GM18498 (cell line): ENCODE measurements around the gene PCDH15.
"Not testable (repeated sequence)": the region's sequence is repeated elsewhere in the genome, so short reads cannot be mapped to it uniquely, and the experiment has no call there.

Source experiments
- ATAC-seq: cut with Tn5 transposase; IDR thresholded peaks from one replicate; pipeline ENCODE4 v1.9.1; 2021; ENCODE audit warnings: mild to moderate bottlenecking, moderate library complexity; ENCODE audit not compliant: unreplicated experiment

Gene PCDH15

DNA sequence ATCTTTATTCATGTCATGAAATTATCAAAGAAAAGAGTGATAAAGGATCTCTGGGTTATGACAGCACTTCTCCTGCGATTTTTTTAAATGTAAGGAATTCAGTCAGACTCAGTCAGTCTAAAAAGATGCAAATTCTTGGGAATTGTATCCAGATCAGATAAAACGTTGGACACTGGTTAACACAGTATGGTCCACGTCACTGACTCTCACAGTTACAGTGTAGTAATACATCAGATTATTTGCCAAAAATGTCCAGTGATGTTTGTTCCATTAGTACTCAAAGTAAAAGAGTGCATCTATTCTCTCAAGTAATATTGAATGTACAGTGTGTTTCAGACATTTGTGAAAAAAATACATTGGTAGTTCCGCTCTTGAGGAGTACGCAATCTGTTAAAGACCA is 224.5 kb downstream of the PCDH15 start:
- ATAC-seq = no peak

DNA sequence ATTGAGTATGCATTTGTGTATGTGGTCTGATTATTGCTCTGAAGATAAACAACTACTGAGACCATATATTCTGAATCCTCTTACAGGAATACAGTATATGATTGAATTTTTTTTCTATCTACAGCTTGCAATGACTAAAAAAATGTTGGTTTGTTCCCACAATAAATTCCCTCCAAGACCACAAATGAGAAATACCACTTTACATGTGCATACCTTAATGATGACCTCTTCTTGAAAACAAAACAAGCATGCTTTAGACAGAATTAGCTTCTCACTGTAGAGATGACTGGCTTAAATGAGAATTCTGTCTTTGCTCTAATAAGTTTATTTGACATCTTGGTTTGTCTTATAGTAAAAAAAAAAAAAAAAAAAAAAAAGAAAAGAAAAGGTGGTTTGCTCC is 241.5 kb downstream of the PCDH15 start:
- ATAC-seq = no peak

DNA sequence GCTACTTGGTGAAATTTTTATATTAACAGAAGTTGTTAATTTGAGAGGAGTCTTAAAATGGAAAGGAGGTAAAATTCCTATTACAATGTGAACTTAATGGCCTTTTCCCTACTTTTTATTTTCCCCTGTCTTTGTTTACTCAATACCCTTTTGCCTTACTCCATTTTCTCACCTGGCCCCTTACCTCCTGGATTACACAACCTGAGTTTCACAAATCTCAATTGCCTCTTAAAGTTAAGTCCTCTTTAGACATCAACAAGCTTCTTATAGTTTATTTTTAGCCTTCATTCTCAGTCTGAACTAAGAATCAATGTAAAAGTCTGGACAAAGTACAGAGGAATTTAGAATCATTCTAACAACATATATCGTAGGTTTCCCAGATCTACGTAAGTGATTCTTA is 247.0 kb downstream of the PCDH15 start:
- no peak for ATAC-seq

DNA sequence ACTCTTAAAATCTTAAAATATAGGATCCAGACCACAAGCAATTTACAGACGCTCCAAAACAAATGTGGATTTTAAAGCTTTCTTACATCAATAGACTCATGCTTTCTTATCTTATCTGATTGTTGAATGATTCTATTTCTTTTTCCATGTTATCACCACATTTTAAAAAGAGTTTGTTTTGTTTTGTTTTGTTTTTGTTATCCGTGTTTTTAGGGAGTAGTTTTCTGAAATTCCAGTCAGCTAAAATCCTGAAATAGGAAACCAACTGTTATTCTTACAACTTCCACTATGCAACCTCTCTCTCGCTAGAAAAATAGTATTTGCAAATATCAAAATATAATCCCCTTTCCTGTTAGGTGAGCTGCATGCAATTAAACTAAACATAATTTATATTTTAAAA is 251.0 kb downstream of the PCDH15 start:
- ATAC-seq = no peak

DNA sequence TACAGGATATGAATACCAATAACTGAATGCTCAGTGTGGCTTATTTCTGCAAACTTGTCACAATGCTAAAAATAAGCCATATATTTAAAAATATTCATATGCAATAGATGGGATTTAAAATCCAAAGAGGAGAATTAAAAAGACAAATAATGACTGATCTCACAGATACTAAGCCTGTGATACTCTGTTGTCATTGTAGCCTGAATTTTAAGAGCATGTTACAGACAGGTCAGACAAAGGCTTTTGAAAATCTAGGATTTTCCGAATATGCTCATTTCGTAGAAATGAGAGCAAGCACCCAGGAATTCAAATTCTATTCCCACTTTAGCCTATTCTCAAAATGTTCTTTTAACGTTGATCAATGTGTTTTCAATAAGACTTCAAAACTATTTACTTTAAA is 269.7 kb downstream of the PCDH15 start:
- no peak for ATAC-seq

DNA sequence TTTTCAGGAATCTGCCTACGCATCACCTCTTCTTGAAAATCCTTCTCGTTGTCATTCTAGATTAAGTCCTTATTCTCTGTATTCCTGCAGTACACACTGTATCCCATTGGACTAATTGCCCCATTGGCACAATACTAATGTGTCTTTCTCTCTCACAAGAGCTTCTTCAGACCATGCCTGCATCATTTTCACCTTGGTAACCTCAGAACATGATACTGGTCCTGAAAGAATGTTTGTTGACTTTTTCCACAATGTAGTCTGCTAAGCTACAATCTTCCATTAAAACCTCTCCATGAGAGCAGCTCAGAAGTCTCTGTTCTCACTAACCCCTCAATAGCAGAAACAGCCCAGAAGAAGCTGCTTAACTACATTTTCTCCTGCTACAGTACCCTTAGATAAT is 270.7 kb downstream of the PCDH15 start:
- no peak for ATAC-seq

DNA sequence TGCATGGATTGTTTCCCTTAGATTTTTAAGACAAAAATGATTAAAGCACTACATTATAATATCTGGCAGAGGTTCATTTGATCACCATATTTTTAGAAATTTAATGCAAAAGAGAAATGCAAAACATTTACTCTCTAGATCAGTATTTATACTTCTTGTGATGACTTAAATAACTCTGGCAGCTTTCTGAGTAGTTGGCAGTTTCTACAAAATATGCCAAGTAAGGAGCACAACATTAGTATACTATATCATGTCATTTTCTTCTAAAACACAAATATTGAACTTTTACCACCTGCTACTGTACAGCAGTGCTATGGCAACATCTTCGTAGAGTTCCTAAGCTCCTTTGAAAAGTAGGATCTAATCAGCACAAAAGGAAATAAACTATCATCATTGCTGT is 275.2 kb downstream of the PCDH15 start:
- ATAC-seq = no peak

DNA sequence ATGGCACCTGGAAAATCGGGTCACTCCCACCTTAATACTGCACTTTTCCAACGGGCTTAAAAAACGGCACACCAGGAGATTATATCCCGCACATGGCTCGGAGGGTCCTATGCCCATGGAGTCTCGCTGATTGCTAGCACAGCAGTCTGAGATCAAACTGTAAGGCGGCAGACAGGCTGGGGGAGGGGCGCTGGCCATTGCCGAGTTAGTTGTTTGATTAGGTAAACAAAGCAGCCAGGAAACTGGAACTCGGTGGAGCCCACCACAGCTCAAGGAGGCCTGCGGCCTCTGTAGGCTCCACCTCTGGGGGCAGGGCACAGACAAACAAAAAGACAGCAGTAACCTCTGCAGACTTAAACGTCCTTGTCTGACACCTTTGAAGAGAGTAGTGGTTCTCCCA is 285.8 kb downstream of the PCDH15 start:
- not testable (repeated sequence) for ATAC-seq

DNA sequence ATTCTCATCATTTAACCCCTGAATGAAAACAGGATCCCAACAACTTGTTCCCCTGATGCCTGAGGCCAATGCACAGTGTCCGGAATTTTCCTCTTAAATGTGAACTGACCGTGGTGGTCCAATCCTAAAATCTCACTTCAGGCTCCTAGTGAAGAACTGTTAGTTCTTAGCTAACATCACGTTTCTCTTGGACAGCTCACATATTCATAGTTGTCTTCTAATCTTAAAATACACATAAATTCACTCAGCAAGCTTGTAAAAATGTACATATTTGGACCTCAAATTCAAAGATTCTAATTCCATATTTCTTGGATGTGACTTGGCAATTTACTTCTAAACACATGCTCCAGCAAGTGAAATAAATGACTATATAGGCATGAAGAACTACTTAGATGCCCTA is 297.2 kb downstream of the PCDH15 start:
- ATAC-seq = no peak

DNA sequence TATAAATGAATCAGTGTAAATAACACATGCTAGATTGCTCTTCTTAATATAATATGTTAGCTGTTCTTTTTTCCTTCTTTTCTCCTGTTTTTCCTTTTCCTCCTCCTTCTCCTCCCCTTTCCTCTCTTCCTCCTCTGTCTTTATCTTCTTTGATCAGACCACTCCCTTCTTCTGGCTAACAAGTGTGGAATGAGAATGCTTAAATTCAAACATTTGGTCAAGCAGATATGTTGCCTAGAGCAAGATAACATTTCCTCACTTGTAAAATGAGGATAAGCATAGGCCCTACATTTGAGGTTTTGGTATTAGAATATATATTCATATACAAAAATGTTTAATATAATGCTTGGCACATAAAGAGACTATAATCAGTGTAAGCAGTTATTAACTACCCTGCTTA is 299.1 kb downstream of the PCDH15 start:
- no peak for ATAC-seq

DNA sequence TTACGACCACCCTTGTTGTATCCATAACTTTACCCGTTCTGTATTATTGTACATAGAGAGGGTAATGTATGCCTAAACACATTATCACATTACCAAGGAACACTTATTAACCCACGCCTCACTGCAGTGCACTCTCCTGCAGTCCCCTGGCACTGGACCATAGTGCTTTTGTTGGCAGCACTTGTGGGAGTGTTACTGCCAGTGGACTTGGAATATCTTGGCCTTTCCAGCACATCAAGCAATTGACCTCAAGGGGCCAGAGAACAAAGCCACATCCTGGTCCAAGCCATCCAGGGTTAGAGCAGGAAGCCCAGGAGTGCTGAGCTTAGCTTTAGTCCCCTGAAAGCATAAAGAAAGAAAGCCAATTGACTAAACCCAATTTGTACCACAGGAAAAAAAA is 304.2 kb downstream of the PCDH15 start:
- ATAC-seq = no peak

DNA sequence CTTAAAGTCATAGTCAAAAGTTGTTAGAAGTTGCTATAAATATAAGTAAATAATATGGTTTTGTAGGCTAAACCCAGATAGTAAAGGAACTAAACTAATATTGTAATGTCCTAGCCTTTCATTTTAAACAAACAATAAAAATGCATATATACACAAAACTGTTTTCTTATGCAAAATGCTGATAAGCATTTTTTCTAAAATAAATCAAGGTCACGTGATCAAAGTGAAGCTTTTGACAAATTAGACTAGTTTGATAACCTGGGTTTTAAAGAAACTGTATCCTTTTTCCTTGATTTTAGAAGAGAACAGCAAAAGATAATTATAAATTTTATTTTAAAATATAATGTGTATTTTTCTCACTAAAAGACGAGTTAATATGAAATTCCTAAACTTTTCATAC is 313.3 kb downstream of the PCDH15 start:
- ATAC-seq = no peak

DNA sequence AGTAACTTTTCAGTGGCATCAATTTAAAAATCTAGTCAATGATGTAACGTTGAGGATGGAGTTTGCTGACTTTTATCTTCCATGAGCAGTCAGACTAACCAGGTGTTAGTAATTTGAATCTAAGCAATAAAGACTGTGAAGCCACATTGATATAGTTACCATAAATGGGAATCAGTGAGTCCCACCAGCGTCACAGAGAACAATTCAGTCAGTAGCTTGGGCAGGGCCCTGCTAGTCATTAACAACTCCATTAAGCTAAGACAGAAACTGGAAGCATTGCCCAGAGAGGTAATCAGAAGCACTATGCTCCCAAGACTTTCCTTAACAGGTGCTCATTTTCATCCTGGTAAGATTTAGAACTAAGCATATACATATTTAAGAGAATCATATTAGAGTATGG is 315.1 kb downstream of the PCDH15 start:
- ATAC-seq = no peak

DNA sequence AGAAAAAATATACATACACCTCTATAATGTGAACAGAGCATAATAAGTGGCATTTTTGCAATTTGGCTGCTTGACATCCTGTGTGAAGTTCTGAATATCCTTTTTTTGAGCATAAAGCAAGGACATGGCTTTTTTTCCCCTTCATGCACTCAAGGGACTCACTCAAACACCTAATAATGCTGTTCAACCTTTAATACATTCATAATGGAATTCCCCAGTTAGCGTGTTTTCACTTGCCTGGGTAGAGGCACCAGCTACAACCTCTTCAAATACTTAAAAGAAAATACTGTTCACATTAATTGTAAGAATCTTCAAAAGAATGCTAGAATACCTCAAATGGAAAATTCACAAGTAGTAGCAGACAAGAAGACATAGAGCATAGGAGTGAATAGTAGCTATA is 316.8 kb downstream of the PCDH15 start:
- ATAC-seq = no peak

DNA sequence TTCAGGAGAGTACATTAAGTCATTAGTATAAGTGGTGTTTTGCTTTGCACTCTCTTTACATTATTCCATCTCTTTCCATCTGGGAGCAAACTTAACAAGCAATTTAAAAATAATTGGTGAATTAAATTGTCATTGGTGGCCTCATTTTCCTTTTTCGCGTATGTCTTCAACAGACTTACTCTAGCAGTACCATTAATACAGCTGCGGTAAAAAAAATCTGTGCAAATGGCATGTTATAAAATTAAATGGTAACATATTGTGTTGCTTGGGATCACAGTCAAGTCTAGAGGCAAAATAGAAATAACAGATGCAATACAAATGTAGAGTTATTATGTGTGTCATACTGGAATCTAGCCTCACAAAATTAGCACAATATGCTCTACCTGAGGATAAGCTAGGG is 322.4 kb downstream of the PCDH15 start:
- ATAC-seq = no peak

DNA sequence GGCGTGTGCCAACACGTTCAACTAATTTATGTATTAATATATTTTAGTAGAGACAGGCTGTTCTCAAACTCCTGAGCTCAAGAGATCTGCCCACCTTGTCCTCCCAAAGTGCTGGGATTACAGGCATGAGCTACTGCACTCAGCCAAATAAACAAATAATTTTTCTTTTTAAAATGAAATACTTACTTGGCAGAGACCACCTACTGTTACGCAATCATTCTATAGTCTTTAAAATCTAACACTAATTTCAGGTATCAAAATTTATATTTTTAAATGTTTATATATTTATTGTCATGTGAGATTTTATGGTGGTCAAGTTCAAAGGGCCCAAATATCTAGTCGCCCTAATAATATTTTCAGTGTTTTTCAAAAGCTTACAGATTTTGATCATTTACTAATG is 323.3 kb downstream of the PCDH15 start:
- ATAC-seq = no peak

DNA sequence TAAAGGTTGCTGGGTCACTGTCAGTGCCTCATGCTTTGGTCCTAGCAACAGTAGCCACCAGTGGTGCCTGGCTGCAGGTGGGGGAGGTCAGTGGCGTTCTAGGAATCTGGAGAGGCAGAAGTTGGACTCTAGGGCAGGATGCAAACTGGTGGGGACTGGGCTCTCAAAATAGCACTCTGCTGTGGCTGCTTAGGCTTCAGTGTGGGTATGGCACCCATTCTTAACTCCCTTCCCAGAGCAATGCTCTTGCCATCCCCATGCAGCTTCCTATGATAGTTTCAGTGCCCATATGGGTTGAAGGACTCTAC is 330.8 kb downstream of the PCDH15 start:
- no peak for ATAC-seq

DNA sequence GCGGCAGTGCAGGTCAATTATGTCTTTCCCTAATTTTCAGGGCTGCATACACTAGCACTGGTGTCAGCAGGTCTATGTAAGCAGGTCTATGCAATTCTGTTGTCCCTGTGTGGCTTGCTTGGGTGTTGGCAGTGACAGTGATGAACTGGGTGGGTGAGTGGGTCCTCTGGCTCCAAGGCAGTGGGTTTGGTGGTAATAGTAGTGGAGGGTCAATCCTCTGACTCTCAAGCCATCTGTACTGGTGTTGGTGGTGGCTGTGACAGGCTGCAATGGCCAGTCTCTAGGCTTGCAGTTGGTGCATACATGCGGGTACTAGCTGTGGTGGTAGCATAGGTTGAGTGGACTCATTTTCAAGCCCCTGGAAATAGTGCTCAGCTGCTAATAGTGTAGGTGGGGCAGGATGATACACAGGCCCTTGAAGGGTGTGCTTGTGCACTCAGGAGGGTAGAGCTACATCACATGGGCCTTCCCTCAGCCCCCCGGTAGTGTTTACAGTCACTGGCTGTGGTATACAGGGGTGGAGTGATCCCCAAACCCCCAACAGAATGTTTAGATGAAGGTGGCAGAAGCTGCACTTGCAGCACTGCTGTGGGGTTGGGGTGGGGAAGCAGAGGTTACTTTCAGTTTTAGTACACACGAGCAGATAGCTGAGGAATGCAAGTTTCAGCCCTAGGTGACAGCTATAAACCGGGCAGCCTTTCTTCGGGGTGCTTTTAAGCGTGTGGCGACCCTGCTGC is 331.3 kb downstream of the PCDH15 start:
- no peak for ATAC-seq

DNA sequence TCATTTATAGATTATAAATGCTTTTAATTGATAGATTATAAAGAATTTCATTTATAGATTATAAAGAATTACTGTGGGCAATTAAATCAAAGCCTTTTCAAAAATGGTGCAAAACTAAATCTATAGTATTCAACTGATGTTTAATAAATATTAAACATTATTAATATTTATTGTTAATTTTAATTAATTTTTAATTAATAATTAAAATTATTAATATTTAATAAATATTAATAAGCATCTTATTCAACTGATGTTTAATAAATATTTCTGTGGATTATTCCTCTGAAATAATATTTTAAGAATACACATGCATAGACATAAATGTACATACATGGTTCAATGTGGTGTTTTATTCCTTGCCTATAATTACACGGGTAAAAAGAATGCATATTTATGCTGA is 346.8 kb downstream of the PCDH15 start:
- no peak for ATAC-seq

DNA sequence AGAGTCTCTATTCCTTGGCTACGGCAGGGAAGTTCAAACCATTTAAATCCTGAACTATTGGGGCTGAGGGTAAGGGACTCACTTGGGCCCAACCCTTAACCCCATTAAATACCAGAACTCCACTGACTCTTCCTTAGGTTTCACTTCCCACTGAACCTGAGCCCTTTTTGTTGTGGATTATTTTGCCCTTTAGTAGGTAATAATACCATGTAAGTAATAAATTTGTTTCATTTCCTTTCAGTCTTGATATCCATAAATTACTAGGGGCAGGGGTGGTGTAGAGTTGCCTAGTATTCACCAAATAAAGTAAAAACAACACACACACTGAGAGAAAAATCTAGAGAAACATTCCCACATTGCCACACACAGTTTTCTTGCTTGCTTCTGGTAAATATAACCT is 352.0 kb downstream of the PCDH15 start:
- ATAC-seq = no peak

DNA sequence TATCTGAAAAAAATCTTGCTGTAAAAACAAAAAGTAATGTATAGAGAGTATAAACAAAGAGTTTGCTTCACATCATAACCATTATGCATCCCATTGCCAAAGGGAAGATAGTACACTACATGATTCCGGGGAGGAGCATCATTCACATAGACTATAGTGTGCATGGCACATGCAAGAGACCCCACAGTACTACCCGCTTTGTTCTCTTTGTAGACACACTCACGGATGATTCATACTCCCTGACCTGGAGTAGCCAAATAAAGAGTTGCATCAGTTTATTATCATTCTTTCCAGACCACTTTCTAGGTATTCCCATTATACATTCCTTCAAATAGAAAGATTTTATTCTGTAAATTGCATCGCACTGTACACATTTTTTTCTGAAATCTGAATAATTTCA is 356.9 kb downstream of the PCDH15 start:
- ATAC-seq = no peak

DNA sequence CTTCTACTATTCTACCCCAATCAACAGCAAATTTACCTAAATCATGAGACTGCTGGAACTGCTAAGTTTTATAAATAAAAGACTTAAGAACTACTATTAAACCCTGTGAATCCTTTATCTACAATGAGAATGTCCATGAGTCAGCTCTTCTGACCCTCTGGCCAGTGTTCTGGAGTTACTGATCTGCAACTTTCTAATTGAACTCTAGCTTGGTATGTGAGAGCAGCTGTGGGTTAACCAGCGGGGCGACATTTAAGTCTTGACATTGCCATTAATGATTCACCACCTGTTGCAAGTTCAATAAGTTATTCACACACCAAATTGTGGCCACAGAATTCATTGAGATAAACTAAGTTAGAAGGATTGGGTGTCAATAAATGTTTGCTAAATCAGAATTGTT is 359.8 kb downstream of the PCDH15 start:
- ATAC-seq = no peak

DNA sequence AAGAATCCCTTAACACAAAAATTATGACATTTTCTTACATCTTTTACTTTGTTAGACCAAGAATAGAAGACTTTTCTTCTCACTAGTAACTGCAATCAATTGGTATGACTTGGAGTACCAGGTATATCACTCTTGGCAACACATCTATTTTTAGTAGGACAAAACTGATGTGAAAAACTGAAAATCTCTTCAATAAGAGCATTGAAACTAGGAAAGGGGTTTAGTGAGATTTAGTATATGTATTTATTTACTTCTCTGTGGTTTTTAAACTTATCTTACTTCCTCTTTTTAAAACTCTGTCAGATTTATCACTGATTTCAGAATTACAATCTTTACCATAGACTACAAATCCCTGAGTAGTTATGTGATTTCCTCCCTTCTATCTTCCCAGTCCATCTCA is 366.2 kb downstream of the PCDH15 start:
- peak; percentile 87 for ATAC-seq

DNA sequence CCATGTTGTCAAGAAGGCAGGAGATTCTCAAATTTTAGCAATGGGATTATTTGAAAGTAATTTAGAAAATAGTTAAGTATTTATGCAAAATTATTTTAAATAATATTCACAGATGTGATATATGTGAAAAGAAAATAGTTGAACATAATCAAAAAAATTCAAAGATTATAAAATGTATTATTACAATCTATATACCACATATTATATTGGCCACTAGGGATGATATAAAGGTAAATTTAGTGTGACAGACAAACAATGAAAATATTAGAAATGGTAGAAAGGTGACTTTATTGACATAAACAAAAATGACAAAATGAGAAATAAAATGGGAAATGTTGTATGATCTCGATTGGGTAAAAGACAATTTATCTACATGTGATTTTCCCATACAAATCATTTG is 385.5 kb downstream of the PCDH15 start:
- no peak for ATAC-seq
